ENCODE measurements around the gene CASTOR1.

Gene CASTOR1

DNA sequence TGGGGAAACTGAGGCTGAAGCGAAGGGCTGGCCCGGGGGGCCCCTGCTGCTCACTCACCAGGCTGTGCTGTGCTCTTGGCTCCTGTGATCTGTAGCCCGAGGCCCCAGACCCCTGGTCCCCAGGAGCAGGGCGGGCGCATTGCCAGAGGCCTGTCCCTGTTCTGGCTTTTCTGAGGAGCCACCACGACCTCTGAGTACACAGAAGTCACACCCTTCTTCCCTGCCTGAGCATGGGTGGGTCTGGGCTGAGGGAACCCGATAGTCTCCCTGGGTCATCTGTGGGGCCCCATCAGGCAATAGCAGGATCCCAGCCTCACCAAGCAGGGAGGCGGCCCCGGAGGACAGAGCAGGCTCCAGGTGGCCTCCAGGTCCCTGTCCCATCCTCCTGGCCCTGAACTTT, 5.1 kb downstream of the CASTOR1 start:
- no peak for DNase-seq

DNA sequence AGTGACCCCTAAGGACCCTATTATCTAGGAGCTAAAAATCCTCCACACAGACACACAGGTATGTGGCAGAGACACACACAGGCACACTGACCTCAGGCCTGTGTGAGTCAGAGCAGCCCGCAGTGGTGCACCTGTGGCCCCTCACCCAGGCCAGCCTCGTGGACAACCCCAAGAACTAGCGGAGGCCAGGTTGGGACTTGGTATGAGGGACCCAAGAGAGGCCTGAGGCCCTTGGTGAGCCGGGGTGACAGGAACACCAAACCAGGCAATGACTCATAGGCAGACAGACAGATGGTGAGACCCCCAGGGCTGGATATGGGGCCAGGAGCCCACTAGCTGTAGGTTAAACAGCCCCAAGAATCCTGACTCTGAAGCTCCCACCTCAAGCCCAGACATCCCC, 6.0 kb downstream of the CASTOR1 start:
- no peak for DNase-seq

DNA sequence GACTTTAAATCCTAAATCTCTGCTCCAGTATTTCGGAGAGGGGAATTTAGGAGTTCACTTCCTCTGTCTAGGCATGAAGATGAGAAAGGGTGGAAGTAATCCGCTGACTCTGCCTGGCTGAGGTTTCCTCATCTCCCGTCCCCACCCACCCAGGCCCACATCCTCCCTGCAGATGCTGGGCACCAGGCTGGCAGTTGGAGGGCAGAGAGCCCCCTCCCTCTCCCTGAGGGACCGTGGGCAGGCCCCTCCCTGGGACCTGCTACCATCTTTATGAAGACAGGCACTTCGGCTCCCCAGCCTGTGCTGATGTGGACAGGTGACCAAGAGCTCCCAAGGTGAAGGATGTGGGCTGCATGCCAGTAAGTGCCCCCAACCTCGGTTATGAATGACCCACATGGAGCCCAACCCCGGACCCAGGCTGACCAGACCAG, 6.7 kb downstream of the CASTOR1 start:
- DNase-seq: no peak

DNA sequence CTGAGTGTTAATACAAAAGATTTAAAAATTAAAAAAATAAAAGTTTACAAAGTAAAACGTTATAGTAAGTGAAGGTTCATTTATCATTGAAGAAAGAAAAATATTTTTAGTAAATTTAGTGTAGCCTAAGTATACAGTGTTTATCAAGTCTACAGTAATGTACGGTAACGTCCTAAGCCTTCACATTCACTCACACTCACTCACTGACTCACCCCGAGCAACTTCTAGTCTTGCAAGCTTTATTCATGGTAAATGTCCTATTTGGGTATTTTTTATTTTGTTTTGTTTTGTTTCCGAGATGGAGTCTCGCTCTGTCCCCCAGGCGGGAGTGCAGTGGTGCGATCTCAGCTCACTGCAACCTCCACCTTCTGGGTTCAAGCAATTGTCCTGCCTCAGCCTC, 8.8 kb downstream of the CASTOR1 start:
- DNase-seq: no peak

DNA sequence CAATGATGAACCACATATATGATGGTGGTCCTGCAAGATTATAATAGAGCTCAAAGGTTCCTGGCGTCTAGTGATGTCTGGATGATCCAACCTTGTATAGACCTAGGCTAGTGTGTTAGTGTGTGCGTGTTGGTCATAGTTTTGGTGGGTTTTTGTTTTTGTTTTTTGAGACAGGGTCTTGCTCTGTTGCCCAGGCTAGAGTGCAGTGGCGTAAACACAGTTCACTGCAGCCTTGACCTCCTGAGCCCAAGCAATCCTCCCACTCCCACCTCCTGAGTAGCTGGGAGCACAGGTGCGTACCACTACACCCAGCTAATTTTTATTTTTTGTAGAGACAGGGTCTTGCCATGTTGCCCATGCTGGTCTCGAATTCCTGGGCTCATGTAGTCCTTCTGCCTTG, 9.4 kb downstream of the CASTOR1 start:
- no peak for DNase-seq

DNA sequence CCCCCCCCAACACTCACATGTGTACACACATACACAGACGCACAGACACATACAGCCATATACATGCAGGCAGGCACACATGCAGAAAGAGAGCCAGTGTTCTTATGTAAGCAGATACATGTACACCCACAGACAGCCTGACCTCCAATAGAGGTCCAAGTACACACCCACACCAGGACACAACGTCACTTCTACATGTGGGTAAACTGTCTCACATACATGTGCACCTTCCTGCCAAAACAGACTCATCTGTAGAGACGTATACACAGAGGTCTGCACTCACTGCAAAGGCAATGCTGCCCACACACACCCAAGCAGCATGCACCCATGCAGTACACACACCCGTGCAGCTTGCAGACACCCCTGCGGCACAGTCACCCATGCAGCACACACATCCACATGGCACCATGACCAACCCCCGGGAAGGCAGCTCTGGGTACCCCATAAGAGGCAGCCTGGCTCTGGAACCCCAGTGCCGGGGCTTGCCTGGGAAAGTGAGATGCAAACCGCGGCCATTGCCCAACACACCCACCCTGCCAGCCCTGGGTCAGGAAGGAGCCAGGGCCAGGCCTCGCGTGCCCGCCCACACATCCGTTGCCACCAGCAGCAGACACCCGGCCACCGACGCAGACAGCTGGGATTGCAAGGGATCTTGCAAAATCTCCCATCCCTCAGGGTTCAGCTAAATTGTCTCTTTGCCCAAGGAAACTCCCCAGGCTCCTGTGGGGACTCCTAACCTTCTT, 10.1 kb downstream of the CASTOR1 start:
- DNase-seq: no peak

DNA sequence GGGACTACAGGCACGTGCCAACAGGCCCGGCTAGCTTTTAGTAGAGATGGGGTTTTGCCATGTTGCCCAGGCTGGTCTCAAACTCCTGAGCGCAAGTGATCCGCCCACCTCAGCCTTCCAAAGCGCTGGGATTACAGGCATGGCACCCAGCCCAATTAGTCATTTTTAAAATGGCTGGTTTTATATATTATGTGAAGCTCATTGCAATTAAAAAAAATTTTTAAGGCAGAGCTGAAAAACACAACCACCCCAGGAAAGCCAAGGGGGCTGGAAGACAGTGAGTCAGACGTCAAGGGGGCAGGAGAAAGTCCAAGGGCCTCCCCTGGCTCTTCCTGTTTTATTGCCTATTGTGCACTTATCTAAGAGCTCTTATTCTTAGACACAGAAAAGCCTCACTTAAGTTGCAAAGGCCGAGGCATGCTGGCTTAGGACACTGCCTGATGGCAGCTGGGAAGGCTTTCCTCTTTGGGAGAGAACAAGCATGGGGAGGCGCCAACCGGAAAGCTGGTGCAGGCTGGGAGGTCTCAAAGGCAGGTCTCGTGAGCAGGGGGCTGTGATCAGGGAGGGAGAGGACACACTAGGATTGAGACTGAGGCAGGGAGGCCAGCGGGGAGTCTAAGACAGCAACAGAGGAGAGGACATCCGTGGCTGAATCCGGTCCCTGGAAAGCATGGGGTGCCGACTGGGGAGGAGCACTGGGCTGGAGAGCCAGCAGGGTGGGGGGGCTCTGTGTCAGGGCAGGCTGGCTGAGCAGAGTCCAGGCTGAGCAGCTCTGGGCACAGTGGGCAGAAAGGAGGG, 11.6 kb downstream of the CASTOR1 start:
- no peak for DNase-seq

DNA sequence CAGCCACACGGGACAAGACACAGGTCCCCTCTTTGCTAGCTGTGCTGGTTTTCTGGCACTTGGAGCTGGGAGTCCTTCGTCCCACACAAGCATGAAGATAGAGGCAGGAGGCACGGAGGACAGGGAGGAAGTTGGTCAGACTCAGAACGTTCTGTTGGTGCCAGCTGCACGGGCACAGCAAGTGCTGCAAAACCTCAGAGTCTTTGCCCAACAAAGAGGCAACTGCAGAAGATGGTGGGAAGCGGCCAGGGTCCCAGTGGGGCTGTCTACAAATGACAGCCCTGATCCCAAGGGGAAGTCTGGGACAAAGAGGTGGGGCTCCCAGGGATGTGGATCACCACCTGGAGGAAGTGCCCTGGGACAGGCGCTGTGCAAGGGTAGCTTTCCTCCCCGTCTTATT, 13.3 kb downstream of the CASTOR1 start:
- DNase-seq: no peak

DNA sequence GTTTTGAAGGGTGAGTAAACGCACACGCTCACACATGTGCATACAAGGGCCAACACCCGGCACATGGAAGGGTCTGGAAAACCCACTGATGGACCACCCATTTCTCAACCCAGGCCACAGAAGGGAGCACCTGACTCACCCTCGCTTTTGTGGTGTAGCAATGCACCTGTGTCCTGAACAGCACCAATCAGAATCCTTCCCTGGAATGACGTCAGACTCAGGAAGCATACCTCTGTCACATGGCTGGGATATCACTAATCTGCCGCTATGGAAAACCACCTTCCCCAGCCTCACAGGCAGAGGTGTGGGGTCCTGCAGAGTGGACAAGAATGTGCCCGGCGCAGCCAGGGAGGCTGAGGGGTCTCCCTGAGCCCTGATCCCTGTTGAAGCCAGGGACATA, 13.7 kb downstream of the CASTOR1 start:
- peak; percentile 48 to 54 for DNase-seq

DNA sequence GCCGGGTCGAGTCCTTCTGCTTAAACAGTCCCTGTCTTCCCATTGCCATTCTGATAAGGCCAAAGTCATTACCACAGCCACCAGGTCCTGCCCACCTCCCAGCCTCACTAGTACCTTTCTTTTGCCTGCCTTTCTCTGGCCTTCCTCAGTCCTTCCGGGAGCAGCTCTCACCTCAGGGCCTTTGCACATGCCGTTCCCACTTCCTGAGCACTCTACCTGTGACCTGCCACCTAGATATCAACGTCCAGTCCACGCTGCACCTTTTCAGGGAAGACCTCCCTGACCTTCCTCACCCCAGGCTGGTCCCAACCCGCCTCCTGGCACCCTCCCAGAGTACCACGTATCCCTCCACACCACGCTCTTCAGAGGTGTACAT, 14.9 kb downstream of the CASTOR1 start:
- no peak for DNase-seq

DNA sequence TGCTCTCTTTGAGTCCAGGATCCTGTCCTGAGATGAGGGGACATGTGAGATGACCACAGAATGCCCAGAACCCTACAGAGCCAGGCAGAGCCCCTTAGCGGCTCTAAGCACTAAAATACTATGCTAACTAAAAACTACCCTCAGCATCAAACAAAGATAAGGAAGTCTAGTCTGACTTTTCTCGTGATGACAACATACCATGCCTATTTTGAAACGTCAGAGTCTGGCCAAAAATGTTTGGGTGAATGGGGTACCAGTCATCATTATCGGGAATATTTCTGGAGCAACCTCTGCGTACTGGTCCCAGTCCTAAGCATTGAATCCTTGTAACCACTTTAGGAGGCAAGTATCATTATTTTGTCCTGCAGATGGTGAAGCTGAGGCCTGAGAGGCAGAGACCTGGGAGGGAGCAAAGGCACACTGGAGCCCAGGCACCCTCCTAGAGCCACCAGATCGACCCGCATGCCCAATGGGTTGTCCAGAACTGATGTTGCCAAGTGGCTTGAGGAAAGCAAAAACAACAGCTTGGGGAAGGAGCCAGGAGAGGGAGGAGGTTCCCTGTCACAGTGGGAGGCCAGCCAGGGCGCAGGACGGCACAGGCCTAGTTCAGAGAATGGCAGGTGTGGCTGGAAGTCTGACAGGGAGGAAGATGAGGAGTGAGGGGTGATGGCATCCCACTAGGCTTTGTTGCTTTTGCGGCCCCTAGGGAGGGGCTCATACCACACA, 15.4 kb downstream of the CASTOR1 start:
- no peak for DNase-seq

DNA sequence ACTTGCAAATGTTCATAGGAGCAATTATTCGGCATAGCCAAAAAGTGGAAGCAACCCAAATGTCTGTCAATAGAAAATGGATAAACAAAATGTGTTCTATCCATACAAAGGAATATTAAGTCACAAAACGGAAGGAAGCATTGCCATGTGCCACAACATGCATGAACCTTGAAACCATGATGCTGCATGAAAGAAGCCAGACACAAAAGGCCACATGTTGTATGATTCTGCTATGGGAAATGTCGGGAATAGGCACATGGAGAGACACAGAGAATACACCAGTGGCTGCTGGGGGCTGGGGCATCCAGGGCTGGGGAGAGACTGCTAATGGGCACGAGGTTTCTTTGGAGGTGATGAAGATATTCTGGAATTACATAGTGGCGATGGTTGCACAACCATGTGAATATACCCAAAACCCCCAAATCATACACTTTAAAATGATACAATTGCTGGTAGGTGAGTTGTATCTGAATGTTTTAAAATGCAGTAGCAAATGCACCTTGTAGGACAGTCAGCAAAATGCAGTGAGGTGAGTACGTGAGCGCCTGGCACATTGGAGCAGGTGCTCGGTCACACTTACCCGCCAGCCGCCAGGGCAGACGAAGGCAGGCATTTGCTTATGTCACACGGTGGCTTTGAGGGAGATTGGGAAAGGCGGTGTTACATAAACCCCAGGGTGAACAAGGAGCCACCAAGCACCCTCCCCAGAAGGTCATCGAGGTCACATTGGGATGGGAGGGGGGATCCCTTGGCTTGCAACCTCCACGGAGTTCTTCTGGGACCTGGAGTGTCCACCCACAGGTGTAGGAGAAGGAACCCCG, 16.3 kb downstream of the CASTOR1 start:
- DNase-seq: no peak

DNA sequence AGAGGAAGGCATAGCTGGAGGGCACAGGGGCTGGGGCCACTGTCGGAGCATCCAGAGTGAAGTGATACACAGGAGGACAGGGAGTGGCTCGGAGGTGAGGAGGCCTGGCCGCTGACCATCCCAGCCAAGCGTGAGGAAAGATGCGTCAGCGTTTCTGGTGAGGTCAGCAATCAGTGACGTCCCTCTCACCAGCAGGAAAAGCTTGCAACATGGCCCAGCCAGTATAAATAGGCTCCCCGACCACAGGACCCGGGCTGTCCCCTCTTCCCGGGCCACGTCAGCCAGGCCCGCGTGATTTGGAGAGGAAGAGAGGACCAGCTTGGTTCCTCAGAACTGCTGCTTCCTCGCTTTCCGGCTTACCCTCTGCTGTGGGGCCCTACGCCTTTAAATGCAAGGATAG, 18.5 kb downstream of the CASTOR1 start:
- no peak for DNase-seq

DNA sequence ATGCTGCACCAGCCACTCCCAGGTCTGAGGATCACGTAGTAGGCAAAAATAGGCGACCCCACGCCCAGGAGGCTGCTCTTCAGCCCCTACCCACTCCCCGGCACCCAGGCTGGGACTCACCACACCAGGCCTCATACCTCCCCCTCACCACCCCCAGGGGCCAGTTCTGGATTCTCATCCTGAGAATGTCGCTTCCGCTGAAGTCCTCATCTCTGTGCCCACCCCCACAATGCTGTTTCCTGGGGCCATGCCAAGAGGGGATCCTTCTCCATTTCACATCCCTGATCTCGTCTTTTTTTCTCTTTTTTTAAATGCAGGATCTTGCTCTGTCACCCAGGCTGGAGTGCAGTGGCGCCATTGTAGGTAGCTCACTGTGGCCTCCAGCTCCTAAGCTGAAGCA, 21.0 kb downstream of the CASTOR1 start:
- DNase-seq: no peak

DNA sequence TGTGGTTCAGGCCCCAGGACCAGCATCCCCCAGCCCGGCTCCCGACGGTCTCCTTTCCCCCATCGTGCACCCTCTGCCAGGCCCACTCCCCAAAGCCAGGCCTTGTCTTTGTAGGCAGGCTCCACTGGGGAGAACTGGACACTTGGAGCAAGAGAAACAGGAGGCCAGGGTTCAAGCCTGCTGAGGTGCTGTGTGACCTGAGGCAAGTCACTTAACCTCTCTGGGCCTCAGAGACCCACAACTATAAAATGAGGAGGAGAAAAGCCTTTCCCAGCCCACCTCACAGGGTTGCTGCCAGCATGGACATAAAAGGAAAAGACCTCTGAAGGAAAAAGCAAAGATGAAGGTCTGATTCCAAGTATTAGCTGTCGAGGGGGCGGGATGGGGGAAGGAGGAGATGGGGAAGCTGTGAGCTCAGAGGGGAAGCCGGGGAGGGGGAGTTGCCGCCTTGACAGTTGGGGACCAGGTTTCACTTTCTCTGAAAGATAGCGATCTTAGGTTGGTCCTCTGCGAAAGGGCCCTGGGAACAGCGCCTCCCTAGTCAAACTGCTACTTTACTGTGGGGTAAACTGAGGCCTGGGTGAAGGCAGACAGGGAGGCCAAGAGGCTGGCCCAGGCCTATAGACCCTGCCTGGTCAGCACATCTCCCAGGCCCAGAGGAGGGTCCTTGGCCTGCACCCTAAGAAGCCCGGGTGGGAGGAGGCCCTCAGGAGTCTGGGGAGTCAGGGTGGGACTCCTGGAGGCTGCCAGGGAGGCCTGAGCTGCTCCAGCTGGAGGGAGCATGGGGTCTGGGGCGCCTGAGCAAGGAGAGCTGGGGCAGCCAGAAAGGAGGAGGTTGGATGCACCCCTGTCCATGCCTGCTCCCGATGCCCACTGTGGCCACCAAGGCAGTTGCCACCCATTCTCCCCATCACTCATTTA, 21.7 kb downstream of the CASTOR1 start:
- DNase-seq: peak; percentile 54

DNA sequence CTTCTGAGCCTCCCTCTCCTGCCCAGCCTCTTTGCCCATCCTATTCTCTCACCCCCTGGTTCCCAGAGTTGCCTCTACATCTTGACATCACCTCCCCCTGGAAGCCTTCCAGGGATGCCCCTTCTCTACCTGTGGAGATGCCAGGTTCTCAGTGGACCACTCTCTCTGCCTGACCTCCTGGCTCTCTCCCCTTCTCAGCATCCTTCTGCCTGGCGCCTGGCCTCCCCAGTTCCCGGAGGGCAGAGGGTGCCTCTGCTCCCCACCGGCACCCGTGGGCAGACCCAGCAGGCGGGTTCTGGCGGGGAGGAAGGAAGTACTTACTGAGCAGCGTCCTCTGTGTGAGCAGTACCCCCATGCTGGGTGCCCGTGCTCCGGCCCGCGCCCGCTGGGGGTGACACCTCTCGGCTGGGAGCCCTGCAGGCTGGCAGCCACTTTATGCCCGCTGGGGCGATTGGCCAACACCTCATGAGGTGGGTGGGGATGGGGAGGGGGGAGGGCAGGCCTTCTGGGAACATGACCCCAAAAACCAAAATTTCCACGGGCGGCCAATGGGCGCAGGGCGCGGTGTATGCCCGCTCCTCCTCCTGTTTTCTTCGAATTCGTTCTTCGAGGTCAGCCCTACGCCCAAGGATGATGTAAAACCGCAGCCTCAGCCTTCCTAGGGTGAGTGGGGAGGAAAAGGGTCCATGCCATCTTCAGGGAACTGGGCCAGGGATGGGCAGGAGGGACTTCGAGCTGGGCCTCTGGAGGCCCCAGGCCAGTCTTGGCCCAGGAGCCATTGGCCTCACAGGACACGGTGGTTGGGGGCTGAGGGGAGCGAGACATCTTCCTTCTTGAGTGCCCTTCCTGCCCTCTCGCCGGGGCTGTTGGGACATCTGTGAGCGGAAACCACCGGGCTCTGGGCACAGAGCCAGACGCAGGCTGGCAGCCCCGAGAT, 22.6 kb downstream of the CASTOR1 start, which contains the start of gene OSM:
Gene OSM (minus strand): TSS at position 407 of the 937 bp plus-strand sequence. CDS start 52 bp downstream, at position 355.
- peak; percentile 54 to 67 for DNase-seq

DNA sequence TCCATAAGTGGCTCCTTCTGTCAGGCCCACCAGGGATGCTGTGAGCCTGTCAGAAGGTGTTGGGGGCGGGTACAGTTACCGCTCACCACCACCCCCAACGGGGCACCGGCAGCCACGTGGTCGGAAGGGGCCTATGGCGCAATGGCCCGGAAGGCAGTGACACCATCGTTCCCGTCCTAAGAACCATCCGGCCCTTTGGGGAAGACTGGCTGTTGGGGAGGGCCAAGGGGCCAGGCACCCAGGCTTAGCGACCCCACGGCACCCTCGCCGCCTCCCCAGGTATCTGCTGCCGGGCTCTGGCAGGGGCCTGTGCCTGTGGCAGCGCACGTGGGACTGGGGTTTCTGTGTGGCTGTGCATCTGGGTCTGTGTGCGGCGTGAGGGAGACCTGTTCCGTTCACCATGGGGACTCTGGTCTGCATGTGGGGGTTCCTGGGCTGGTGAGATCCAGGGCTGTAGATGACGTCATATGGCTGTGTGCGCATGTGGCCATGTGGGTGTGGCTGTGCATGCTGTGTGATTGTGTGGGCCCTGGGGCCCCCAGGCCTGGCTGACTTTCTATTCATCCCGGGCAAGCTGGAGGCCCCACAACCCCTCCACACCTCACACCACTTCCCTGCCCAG, 23.4 kb downstream of the CASTOR1 start:
- peak; percentile 84 to 88 for DNase-seq

DNA sequence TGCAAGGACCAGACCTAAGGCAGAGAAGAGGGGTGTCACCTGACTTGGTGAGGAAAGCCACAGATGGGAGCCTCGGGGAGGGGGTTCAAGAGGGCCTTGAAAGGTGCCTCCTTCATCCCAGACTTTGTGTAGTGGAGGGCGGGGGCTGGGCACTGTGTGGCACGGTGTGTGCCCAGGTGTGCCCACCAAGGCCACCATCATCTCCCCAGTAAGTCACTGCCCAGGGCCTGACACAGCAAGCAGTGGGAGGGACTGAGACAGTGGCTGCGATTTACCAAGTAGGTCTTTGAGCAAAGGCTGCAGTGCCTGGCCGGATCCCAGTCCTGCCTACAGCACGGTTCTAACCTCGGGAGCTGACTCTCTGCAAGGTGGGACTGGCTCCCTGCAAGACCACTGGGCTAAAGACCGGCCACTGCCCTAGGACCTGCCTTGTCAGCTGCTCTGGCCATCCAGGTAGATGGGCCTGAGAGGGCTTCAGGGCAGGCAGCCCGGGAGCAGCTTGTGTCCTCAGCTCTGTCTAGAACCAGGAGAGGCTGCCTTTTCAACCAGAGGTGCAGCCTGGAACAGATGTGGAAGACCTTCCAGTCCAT, 24.1 kb downstream of the CASTOR1 start:
- no peak for DNase-seq

DNA sequence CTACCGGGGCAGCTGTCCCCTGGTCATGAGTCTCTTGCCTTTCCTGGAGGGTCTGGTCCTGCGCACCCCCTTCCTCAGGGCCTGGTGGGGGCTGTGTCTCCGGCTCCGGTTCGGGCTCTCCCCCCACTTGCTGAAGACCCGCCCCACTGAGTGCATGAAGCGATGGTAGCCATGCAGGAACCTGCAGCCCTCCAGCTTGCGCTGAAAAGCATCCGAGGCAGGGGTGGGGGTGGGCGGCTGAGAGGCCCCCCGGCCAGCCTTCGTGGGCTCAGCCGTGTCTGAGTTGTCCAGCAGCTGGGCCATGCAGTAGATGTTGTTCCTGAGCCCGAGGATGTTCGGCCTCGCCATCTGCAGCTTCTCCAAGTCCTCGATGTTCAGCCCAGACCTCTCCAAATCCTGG, 25.4 kb downstream of the CASTOR1 start:
- DNase-seq: no peak

All from activated CD4-positive, alpha-beta T cell treated with anti-CD3 and anti-CD28 coated beads for 4 hours (primary cell).